ENCODE measurements around the gene RPL32.

The RPL32 gene

DNA sequence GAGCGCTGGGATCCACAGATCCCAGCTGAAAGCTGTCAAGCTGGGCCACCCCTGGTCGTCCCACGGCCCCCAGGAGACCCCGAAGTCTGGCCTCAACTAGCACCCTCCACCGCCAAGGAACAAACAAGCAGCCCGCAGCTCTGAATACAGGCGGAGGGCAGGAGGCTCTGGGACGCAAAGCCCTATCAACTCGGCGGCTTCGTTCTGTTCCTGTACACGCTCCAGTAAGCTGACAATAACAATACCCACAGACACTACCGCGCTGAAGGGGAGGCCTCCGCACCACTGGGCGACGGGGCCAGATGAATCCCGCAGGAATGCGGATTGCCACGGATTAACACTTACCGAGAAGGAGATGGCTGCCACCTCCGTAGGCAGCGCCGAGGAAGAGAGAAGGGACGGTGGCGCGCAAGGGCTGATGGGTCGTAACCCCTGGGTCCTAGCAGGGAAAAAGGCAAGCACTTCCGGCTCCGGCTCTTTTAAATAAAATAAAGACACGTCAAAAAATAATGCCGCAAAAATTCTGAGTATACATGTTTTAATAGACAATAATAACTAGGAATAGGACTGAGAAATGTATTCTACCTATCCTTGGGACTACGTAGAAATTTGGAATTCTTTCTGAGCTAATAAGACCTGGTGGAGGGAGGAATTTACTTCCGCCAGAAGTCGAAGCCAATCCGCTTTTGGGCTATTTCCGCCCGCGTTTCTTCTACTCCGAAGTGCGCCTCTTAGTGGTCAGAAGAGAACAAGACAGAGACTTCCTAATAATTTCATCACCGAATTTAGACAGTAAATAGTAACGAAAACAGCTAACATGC, at the start of gene RPL32:
Gene RPL32, minus strand, starts transcription at position 417 of the 821 bp plus-strand sequence. CDS start 1,328 bp downstream, outside the sequence.
- TF ChIP-seq, protein P1, sequence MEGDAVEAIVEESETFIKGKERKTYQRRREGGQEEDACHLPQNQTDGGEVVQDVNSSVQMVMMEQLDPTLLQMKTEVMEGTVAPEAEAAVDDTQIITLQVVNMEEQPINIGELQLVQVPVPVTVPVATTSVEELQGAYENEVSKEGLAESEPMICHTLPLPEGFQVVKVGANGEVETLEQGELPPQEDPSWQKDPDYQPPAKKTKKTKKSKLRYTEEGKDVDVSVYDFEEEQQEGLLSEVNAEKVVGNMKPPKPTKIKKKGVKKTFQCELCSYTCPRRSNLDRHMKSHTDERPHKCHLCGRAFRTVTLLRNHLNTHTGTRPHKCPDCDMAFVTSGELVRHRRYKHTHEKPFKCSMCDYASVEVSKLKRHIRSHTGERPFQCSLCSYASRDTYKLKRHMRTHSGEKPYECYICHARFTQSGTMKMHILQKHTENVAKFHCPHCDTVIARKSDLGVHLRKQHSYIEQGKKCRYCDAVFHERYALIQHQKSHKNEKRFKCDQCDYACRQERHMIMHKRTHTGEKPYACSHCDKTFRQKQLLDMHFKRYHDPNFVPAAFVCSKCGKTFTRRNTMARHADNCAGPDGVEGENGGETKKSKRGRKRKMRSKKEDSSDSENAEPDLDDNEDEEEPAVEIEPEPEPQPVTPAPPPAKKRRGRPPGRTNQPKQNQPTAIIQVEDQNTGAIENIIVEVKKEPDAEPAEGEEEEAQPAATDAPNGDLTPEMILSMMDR (conservative IDR thresholded peaks at IDR 0.05), result peak; percentile 96
- peak within 1 kb of the TSS; percentile 92 for H3K27ac ChIP-seq

DNA sequence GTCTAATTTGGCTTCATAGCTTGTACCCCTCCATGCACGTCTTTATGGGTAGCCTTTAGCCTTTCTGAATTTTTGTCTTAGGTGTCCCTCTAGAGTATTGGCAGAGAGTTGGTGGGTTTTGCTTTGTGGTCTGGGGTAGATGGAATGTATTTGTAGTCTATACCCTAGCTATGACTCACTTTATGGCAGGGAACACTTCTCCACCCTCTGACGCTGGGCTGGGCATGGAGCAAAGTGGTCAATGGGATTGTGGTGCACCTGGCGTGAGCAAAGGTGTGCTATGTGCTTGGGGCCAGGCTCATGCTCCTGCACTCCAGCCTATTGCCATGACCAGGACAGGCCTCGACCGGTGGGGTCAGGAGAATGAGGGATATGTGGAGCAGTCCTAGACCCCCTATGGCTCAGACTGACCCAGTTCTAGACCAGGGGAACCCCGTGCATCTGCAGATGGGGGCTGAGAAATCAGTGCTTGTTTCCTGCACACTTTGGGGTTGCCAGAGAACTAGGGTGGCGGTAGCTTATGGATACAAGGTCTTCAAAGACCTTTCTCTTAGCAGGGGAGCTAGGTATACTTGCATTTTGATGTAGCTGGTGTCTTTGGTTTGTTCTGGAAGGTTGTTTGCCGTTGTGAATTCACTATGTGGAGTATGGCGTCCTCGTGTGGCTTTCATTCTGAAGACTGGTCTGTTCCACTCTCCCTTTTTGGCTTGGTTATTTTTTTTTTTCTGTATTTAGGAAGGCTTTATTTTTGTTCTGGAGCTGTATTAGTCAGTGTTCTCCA, 49.4 kb upstream of the RPL32 start:
- TF ChIP-seq, protein P1 (conservative IDR thresholded peaks at IDR 0.05), result no peak
- no peak overlapping the region for H3K27ac ChIP-seq

DNA sequence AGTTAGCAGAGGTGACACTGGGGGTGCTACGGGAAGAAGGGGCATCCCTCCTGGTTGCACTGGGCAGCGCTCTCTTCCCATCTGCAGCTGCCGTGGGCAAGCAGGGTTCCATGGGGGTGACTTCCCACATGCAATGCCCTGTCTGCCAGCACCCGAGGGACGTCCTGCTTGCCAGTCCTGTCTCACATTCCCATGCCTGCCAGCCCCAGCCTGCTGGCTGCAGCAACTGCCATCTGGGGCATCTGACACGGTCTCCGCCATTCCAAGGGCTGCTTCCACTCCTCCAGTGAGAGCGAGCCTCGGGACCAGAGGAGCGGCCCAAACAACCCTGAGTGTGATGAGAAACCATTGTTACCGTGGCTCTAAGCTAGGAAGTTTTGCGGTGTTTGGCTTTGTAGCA, 45.4 kb upstream of the RPL32 start:
- TF ChIP-seq, protein P1 (conservative IDR thresholded peaks at IDR 0.05), result no peak
- no peak overlapping the region for H3K27ac ChIP-seq

DNA sequence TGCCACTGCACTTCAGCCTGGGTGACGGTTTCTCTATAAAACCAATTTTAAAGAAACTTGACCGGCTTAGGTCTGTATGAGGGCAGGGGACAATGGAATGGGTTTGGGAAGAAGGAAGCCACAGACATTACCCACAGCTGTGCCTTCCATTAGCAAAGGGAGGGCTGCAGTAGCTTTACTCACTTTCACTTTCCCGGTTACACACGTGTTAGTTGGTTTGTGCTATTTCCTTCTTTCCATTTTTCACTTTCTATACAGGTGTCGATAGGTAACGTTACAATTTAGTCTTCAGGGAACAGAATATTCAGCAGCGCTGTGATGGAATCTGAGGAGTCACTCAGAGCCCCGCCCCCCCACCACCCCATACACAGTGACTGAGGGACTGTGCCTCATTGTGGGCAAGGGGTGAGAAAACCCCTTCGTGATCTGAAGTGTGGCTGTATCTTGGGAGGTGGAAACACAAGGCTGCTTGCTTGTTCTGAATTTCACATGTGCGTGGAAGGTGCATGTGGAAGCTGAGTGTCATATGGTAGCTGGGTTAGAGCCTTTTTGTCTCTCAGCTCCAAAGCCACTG, 44.8 kb upstream of the RPL32 start:
- H3K27ac ChIP-seq, result no peak overlapping the region
- TF ChIP-seq, protein P1 (conservative IDR thresholded peaks at IDR 0.05), result no peak

DNA sequence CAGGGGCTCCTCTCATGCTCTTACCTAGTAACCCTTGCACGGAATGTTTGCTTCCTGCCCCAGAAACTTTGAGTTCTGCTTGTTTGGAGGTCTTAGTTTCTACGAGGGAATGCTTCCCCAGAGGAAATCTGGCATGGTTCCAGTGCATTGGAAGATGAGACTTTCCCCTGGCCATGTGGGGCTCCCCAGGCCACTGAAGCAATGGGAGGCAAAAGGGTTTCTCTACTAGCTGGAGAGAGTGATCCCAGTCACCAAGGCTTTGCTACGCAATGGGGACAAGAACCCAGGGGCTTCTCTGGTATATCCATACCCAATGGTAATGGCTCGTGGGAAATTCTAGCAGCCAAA, 44.2 kb upstream of the RPL32 start:
- TF ChIP-seq, protein P1 (conservative IDR thresholded peaks at IDR 0.05), result no peak

DNA sequence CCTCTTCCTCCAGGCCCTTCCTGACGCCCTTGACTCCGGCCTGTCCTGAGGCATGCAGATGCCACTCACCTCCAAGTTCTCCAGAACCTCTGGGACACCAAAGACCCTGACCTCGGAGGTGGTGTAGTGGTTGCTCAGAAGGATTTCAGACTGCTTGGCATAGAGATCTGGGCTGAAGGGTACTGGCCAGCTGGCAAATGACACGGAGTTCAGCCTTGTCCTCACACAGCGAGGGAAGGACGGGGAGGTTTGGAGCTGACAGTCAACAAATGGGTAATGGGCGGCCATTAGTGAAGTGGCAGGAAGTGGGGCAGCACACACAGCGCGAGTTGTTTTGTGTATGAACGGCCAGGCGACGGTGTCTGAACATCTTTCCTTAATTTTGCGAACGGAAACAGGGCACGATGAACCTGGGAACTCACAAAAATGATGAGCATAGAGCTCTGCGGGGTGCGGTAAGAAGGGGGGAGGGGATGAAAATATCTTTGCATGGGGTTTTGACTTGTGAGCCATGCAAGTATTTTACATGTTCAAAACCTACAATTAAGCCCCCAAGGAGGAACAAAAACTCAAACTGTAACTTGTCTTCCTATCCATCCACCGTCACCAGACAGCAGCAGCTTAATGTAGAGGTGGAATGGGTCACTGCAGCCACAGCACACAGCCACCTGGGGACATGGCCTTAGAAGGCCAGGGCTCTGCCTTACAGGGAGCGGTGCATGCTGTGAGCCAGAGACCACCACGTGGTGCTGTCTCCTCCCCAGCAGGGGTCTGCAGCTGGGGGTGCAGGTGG, 43.6 kb upstream of the RPL32 start:
- TF ChIP-seq, protein P1 (conservative IDR thresholded peaks at IDR 0.05), result no peak
- H3K27ac ChIP-seq, result no peak overlapping the region

More for the DNA sequence above, 44.2 kb upstream of the RPL32 start:
- H3K27ac ChIP-seq, result no peak overlapping the region
